AG04450 (cell line): ENCODE data around the gene RPL3. TPM values are rescaled to one million over a fixed set of nuclear protein-coding genes. Genes with fewer than 3 reads are reported as not detected.

Source experiments
- CTCF ChIA-PET: fragments of 300-600, 350-600 bp; formaldehyde crosslinking; extraction: SDS; loops from one replicate; lab custom pipeline; 2022; ENCODE audit warnings: antibody characterized with exemption, inconsistent platforms; lab: Charles Lee
- POLR2A ChIA-PET: fragments of 350-600 bp; formaldehyde crosslinking; extraction: SDS; loops from one replicate; lab custom pipeline; 2021; ENCODE audit warnings: antibody characterized with exemption, inconsistent platforms; lab: Yijun Ruan, JAX
- DNase-seq: peaks from one replicate; pipeline ENCODE4 v3.0.0-alpha.2; 2011; ENCODE audit warnings: low read depth, low spot score
- H3K27ac ChIP-seq: one replicate; pipeline ENCODE4 v1.5.1; 2012; ENCODE audit warnings: low read depth, low read length, control low read depth
- H3K27me3 ChIP-seq: one replicate; pipeline ENCODE4 v1.6.0; 2012; ENCODE audit warnings: low read length; ENCODE audit not compliant: control insufficient read depth, insufficient read depth
- H3K4me3 ChIP-seq: 2 replicates; pipeline ENCODE4 v1.5.1; 2011; ENCODE audit warnings: mild to moderate bottlenecking, low read depth, low read length, control low read depth
- H3K9me3 ChIP-seq: 2 replicates; pipeline ENCODE4 v1.5.1; 2012; ENCODE audit warnings: low read length; ENCODE audit not compliant: control insufficient read depth, insufficient read depth
- CTCF ChIP-seq: IDR thresholded peaks from 2 replicates; pipeline ENCODE4 v1.5.1; 2011; ENCODE audit warnings: low read depth, low read length, control low read depth, inconsistent platforms
- polyA plus RNA-seq: library from polyadenylated mRNA; depleted of rRNA; stranded (reverse); fragments of >200 nt; gene quantifications from 2 replicates; pipeline ENCODE4 v1.2.3, GENCODE V29; 2011

Gene RPL3
- polyA plus RNA-seq, 1 experiment: 3,445 TPM

GRCh38 chr22:39294571-39295468 lies 24.6 kb downstream of the RPL3 start:
- CTCF ChIA-PET: interaction anchor here (2.0 kb wide), 1 partner anchor 22 kb away, joined by 9 read pairs; no protein-coding TSS in a partner anchor

GRCh38 chr22:39293766-39294368 lies 25.6 kb downstream of the RPL3 start:
- Histone ChIP-seq H3K27me3 (no peaks in the 10 kb centered on the region), H3K4me3 (no peak overlapping the region), H3K27ac (no peak overlapping the region), H3K9me3 (no peaks in the 10 kb centered on the region; the same call in 1 of the 2 replicates)
- no peak for DNase-seq
- ChIA-PET CTCF (interaction anchor here (2.0 kb wide), 1 partner anchor 23 kb away, joined by 9 read pairs; no protein-coding TSS in a partner anchor), POLR2A (no interaction called here)
- TF ChIP-seq CTCF: no peak

More at GRCh38 chr22:39294571-39295468, 24.6 kb downstream of the RPL3 start:
- Histone ChIP-seq H3K4me3 (no peak overlapping the region), H3K27me3 (no peaks in the 10 kb centered on the region), H3K9me3 (no peaks in the 10 kb centered on the region; the same call in 1 of the 2 replicates), H3K27ac (no peak overlapping the region)
- no peak for TF ChIP-seq CTCF
- POLR2A ChIA-PET: interaction anchor here (0.6 kb wide), 1 partner anchor 85 kb away, joined by 3 read pairs; no protein-coding TSS in a partner anchor
- DNase-seq: no peak

- CTCF ChIA-PET: interaction anchor here (2.0 kb wide), 1 partner anchor 24 kb away, joined by 9 read pairs; no protein-coding TSS in a partner anchor
- Histone ChIP-seq H3K27ac (peak overlapping the region; percentile 57), H3K4me3 (no peak overlapping the region), H3K27me3 (no peaks in the 10 kb centered on the region), H3K9me3 (no peaks in the 10 kb centered on the region; the same call in 1 of the 2 replicates)
- DNase-seq: peak; percentile 84
- POLR2A ChIA-PET: interaction anchor here (1.0 to 1.4 kb wide), 2 partner anchors 15 to 27 kb away, joined by 5 read pairs; partner anchors contain the start of gene RPL3
- no peak for TF ChIP-seq CTCF
These were observed 26.8 kb downstream of the RPL3 start for GRCh38 chr22:39292561-39293074.

- CTCF ChIA-PET: no interaction called here
- POLR2A ChIA-PET: interaction anchor here (1.0 to 1.4 kb wide), 2 partner anchors 14 to 28 kb away, joined by 5 read pairs; partner anchors contain the start of gene RPL3
- DNase-seq: no peak
These were observed 27.4 kb downstream of the RPL3 start for GRCh38 chr22:39292031-39292462.

More at GRCh38 chr22:39292031-39292462, 27.4 kb downstream of the RPL3 start:
- no peak for TF ChIP-seq CTCF
- no peaks in the 10 kb centered on the region; the same call in 1 of the 2 replicates for H3K9me3 ChIP-seq
- no peak overlapping the region for H3K4me3 ChIP-seq
- H3K27ac ChIP-seq: peak overlapping the region; percentile 57
- H3K27me3 ChIP-seq: no peaks in the 10 kb centered on the region
